Uterus (tissue), 2 donors: ENCODE measurements around the gene CHD8.

Experiments
- POLR2A ChIP-seq, 2 donors: fragments of 450-650 bp; IDR thresholded peaks; one replicate each; pipeline ENCODE4 v1.6.1; 2016; ENCODE audit warnings: antibody characterized with exemption in 2 of 2, mild to moderate bottlenecking in 1 of 2, moderate library complexity in 1 of 2
- TF ChIP-seq, protein P1 (sequence below), 4 experiments: fragments of 200-600 bp in 2 of 4; fragments of 450-650 bp in 2 of 4; sonication (generic) in 2 of 4; IDR thresholded peaks; one replicate each; pipeline ENCODE4 v1.5.1; 2016 to 2019; ENCODE audit warnings: antibody characterized with exemption in 4 of 4, mild to moderate bottlenecking in 2 of 4, moderate library complexity in 1 of 4

DNA sequence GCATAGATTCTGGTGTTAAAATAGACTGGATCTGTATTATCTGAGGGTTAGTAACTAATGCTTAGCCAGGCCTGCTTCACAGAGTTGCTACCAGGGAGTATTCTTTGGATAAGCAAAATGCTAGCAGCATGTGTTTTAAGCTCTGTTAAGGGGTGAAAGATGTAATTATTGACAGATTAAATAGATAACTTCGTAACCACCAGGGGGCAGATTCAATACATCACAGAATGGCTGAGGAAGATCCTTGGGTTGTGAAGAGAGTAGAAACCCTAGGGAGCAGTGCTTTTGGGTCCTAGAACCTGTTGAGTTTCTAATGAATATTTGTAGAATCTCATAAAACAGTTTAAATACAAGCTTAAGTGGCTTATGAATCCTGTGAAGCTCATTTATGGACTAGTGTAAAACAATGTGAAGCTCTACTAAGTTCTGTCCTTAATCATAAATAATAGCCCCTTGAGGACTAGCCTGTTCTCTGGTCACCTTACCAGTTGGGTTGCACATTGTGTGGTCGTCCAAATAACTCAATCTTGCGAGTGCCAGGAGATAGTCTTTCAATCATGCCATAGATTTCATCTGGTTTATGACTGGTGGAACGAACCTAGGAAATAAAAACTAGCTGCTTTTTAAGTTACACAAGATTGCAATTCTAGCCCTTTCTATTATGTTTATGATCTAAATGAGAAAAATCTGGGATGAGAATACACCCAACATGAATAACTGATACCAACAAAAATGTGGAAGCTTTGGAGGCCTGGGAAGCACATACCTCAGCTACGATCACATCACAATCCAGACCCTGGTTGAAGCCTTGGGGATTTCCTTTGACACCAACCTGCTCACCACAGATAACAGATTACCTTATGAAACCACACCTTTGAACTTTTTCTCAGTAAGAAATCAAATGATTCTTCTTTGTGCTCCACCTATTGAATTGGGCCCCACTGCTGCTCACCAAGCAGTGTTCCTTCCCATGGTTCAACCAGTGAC is 42.9 kb upstream of the CHD8 start:
- TF ChIP-seq, protein P1, sequence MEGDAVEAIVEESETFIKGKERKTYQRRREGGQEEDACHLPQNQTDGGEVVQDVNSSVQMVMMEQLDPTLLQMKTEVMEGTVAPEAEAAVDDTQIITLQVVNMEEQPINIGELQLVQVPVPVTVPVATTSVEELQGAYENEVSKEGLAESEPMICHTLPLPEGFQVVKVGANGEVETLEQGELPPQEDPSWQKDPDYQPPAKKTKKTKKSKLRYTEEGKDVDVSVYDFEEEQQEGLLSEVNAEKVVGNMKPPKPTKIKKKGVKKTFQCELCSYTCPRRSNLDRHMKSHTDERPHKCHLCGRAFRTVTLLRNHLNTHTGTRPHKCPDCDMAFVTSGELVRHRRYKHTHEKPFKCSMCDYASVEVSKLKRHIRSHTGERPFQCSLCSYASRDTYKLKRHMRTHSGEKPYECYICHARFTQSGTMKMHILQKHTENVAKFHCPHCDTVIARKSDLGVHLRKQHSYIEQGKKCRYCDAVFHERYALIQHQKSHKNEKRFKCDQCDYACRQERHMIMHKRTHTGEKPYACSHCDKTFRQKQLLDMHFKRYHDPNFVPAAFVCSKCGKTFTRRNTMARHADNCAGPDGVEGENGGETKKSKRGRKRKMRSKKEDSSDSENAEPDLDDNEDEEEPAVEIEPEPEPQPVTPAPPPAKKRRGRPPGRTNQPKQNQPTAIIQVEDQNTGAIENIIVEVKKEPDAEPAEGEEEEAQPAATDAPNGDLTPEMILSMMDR (IDR thresholded peaks at IDR 0.05): peak; percentile 29 to 52 (median 42)
- TF ChIP-seq POLR2A (IDR thresholded peaks at IDR 0.05): no peak
